ENCODE results near the gene ZNF768.

- TF ChIP-seq ZMYM3 (CRISPR knock-in tag; IDR thresholded peaks at IDR 0.05) (no peak), ARNT (IDR thresholded peaks at IDR 0.05) (no peak), FIP1L1 (IDR thresholded peaks at IDR 0.05; ENCODE audit: borderline replicate concordance, insufficient read depth, low read depth, low read length) (no peak), SIN3A (IDR thresholded peaks at IDR 0.05; ENCODE audit: borderline replicate concordance, low read depth, low read length) (no peak)
These were observed 32.4 kb downstream of the ZNF768 start for GRCh38 chr16:30493941-30494488.

All from HepG2 (cell line).